Stimulated activated CD8-positive, alpha-beta memory T cell treated with anti-CD3 and anti-CD28 coated beads, Interleukin-7, amount 100 ng/mL, for 24 hours (primary cell): ENCODE measurements around the gene SPG21.
"Not testable (repeated sequence)": the region's sequence is repeated elsewhere in the genome, so short reads cannot be mapped to it uniquely, and the experiment has no call there.

Experiments used
- DNase-seq: peaks from one replicate; pipeline ENCODE4 v3.0.0-alpha.2; 2020; ENCODE audit warnings: low read depth

Gene SPG21, protein sequence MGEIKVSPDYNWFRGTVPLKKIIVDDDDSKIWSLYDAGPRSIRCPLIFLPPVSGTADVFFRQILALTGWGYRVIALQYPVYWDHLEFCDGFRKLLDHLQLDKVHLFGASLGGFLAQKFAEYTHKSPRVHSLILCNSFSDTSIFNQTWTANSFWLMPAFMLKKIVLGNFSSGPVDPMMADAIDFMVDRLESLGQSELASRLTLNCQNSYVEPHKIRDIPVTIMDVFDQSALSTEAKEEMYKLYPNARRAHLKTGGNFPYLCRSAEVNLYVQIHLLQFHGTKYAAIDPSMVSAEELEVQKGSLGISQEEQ

DNA sequence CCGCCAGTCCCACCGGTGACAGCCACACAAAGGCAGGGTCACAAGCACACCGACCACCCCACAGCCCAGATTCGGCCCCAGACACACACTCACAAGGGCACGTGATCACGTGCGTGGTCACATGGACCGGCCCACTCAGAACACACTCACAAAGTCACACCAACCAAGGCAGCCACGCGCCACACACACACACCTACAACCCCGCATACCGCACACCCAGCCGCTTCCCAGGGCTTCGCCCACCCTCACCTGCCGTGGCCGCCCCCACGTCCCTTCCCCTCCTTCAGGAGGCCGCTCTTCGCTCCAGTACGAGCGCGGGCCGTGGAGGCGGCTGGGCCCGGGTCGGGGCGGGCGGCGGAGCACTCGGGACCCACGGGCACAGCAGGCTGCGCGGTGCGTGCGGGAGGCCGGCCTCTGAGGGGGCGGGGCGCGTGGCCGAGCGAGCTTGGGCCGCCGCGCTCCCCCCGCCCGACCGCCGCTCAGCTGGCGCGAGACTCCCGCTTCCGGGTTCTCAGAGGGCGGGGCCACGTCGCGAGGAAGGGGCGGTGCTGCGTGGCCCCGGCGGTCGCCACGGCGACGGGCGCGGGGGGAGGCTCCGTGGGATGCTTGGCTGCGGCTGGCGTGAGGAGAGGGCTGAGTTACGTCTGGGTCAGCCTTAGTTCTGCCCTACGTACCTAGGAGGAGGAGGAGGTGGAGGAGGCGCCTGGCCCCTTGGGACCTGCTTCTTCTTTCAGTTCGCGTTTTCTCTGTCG is at the start of gene SPG21:
TSS of gene SPG21 (minus strand) at position 499 of the 752 bp plus-strand sequence. CDS start 6,345 bp downstream, outside the sequence.
- DNase-seq = peak; percentile 79

DNA sequence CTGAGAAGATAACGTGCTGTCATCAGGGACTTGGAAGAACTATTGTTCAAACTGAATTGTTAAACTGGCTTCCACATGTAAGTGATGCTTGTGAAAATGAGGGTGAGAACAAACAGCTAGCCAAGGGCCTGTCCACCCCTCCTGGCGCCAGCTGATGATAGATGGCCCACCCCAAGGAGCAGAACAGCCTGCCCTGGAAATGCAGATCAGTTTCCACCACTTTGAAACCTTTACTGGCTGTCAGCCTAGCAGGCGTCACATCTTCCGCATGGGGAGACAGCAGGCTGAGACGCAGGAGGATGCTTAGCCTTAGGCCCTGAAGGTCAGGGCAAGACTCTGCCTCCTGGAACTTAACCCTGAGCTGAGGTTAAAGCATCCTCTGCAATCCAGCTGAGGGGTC is 49.1 kb upstream of the SPG21 start:
- no peak for DNase-seq

DNA sequence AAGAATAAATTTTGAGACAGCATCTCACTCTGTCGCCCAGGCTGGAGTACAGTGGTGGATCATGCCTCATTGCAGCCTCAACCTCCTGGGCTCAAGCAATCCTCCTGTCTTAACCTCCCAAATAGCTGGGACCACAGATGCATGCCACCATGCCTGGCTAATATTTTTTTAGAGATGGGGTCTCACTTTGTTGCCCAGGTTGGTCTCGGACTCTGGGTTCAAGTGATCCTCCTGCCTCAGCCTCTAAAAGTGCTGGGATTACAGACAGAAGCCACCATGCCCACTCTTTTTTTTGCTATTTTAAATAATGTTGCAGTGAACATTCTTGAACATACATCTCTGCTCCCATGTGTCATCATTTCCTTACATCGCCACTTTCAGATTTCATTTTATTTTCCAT is 48.7 kb upstream of the SPG21 start:
- DNase-seq = no peak

DNA sequence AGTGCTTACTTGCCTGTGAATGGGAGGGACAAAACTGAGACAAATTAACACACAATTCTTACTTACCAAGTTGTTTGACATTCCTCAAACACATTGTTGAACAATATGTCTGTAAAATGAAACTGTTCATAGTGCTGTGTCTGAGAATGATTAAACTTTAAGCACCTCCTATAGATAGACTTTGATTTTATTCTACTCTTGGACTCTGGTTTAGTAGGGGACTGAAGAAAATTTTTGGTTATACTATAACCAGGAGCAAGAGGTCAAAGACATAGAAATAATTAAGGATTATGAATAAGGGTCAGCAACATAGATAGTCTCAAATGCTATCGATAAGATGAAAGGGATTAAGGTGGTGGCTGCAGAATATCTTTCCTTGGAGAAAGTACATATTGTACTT is 47.6 kb upstream of the SPG21 start:
- DNase-seq = no peak

DNA sequence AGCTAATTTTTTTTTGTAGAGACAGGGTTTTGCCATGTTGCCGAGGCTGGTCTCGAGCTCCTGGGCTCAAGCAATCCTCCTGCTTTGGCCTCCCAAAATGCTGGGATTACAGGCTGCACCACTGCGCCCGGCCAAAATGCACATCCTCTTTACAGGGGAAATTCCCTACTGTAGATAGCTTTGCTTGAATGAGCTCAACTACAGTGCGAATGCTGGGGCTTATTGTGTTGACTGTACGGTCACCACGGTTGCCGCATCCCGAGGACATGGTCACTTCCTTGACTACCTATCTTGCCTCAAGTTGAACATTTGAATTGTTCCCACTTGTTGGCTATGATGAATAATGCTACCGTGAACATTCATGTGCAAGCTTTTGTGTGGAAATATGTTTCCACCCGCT is 45.0 kb upstream of the SPG21 start:
- DNase-seq = no peak

DNA sequence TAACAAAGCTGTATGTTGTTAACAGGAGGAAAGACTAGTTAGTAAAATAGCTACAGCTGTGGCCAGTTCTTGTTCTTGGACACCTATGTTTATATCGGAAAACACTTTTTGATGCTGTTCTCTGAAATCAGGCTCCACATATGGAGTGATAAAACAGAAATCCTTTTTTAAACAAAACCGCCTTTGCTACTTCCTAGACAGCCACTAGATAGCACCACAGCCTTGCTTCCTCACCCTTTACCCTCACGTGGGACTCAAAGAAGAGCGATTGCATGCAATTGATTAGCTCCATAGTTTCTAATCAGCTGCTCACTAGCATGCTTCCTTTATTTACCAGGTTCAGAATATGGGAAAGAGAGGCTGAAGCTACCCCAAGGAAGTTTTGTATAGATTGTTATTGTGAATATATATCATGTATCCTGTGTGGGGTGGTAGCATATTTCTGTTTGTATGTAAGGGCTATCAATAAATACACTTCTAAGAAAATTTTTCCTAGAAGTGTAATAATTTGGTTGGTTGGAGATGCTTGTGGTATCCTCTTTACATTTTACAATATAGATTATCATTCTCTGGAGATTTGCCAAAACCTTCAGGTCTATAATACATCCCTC is 44.0 kb upstream of the SPG21 start:
- no peak for DNase-seq

DNA sequence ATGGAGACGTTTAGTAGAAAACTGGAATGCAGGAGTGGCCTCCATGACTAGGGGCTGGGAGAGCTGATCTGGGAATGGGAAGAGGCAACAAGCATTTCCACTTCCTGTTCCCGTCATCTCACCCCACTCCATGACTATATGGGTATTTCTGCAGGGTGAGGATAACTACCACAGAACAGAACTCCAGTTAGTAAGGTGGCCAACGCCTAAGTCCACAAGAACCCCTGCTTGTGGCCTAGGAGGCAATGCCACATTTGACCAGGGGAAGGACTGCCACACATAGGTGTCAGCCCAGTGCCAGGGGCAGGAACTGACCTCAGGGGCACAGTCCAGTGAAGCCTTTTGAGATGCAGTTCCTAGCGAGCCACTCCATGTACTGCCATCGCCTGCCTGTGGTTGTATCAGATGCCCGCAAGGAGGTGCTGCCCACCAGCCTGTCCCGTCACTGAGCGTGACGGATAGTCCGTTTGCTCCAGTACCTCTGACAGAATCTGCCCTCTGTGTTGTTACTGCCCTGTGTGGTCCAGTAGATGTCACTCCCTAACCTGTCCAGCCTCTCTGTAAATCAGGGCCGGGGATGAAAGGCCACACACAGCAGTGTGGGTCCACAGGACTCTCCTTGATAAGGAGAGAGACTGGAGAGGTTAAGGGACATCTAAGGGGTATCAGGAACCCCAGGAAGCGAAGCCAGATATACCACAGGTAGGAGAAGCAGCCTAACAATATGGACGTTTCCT is 43.3 kb upstream of the SPG21 start:
- DNase-seq = no peak

DNA sequence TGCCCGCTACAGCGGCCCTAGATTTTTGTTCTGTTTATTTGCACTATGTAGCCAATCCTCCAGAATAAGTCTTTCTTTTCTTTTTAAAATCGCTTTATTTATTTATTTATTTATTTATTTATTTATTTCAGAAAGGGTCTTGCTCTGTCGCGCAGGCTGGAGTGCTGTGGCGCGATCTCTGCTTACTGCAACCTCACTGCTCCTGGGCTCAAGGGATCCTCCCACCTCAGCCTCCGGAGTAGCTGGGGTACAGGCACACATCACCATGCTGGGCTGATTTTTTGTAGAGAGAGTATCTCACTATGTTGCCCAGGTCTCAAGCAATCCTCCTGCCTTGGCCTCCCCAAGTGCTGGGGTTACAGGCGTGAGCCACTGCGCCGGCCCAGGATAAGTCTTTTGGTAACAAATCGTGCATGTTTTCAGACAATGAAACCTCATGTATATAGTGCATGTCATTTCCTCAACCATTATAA is 40.1 kb upstream of the SPG21 start:
- no peak for DNase-seq

DNA sequence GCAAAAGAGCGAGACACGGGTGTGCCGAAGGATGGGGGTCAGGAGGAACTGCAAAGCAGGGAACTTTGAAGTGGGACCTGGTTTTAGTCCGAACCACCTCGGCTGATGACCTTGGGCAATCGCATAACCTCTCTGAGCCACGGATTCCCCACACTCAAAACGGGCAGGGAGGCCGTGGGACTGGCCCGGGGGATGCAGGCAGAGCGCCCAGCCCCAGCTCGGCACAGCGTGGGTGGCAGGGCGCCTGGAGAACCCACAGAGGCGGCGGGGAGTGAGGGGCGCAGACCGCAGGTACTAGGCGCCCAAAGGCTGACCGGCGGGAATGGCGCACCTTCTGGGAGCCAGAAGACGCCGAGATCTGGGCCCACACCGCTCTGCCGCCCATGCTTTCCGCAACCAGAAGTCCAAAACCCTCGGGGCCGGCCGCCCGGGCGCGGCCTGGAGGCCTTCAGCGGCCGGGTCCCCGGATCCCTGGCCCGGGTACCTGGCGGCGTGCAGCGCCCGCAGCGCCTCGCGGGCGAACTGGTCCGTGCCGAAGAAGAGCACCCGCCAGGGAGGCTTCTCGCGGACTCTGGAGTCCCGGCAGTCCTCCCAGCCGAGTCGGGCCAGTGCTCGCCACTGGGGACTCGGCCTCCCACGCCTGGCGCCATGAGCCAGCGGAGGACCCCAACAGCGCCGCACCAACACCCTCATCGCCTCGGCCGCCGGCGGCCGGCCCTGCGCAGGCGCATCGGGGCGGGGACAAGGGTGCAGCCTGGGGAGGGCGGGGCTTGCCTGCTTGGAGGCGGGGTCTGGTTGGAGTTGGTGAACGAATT is 39.4 kb upstream of the SPG21 start, which contains the start of gene MTFMT:
TSS of gene MTFMT (minus strand) at position 719 of the 815 bp plus-strand sequence. CDS start at position 693, 26 bp downstream.
- DNase-seq = peak; percentile 93

DNA sequence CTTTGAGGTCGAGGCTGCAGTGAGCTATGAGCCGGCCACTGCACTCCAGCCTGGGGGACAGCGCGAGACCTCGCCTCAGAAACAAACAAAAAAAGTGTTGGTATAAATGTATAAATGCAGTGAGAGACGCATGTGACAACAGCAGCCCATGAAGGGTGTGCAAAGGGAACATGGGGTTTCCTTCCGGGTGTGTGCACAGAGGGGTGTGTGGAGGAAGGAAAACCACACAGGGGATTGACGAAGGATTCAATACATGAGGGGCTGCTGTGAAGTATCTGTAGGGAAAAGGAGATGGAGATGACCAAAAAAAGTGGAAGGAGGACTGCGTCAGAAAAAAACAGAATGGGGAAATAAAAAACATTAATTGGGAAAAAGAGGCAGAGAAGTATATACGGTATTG is 38.6 kb upstream of the SPG21 start:
- no peak for DNase-seq

DNA sequence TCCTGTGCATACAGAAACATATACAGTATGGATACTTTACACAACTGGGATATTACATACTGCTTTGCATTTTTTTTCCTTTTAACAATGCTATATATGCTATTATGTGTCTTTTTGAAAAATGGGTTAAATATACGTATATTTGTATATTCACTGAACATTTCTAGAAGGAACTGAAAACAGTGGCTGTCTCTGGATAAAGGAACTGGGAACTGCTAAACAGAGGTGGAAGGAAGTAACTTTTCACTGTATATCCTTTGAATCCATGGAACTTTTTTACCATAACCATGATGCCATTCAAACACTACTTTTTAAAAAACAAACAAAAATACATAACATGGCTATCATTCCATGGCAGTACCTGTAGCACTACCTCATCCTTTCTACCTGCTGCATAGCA is 37.9 kb upstream of the SPG21 start:
- no peak for DNase-seq

DNA sequence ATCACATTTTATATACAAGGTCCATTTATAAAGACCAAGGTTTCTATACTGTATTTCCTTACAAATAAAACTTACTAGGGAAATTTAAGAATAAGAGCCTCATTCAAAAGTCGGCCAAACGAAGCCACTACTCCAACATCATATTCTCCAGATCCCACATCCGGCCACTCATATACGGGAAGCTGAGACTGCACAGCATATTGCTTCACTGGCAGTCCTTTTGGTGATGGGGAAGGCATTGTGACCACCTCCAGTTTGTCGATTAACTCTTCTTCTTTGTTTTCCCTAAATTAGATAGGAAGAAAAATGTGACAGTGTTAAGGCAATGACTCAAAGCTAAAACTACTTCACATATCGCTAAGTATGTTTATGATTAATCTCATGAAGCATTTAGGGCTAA is 37.0 kb upstream of the SPG21 start:
- no peak for DNase-seq

DNA sequence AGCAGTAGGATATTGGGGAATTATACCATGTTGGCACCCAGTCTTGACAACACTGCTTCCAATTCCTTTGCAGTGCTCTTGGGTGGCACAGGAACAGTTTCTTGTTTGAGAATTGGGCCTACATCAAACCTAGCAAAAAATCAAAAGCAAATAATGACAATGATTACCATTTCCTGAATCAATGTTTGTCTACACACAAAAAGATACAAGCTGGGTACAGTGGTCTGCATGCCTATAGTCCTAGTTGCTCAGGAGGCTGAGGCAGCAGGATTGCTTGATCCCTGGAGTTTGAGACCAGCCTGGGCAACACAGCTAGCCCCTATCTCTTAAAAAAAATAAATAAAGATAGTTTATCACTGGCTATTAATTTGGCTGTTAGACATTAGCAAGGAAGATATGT is 31.8 kb upstream of the SPG21 start:
- DNase-seq = no peak

DNA sequence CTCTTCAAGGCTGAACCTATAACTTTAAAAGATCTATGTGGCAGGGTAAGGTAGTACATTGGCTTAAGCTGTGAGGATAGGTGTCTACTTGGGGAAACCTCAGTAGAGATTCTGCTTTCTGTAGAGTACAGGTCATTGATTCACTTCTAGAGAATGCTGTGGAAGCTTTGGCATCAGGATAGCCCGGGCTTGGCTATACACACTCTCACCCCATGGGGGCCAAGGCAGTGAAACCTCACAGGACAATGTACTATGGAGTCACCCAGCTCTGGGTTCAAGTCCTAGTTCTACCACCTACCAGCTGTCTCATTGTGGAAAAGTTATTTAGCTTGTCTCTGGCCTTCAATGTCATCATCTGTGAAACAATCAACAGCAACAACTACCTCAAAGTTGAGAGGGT is 30.7 kb upstream of the SPG21 start:
- DNase-seq = no peak

DNA sequence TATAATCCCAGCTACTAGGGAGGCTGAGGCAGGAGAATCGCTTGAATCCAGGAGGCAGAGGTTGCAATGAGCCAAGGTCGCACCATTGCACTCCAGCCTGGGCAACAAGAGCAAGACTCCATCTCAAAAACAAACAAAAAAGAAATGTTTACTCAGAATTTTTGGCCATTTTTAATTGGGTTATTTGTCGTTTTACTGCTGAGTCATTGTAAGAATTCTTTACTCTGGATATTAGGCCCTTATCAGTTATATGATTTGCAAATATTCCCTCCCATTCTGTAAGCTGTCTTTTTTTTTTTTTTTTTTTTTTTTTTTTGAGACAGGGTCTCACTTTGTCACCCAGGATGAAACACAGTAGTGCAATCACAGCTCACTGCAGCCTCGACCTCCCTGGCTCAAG is 21.5 kb upstream of the SPG21 start:
- DNase-seq = not testable (repeated sequence)

DNA sequence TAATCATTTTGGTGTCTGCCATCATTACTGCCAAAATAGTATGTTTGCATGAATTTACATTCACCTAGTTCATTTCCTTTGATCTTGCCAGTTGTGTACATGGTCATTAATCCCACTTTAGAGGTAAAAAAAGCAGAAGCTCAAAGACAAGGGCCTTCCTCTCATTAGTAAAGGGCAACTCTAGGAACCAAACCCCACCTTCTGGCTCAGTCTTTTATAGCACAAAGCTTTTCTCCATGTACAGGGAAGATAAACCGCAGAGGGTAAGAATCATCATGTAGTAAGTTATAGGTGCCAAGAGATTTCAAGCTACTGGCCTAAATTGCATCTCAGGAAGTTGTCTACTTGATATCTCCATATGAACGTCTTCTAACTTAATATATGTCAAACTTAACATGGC is 19.3 kb upstream of the SPG21 start:
- no peak for DNase-seq

DNA sequence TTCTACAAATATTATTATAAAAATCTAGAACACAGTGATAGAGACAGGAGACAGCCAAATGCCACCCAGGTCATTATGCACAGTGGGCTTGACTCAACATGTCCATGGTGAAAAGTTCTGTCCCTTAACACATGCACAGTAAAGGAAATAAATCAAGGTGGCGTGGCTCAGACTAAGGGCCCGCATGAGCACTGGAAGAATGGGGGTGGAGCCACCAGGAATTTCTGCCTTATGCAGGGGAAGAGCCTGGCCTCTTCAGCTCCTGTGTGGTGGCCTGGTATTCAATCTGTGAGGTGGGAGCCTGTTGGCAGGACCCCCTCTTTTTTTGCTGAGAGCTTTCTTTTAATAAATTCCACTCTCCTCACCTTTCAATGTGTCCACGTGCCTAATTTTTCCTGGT is 17.2 kb upstream of the SPG21 start:
- no peak for DNase-seq

DNA sequence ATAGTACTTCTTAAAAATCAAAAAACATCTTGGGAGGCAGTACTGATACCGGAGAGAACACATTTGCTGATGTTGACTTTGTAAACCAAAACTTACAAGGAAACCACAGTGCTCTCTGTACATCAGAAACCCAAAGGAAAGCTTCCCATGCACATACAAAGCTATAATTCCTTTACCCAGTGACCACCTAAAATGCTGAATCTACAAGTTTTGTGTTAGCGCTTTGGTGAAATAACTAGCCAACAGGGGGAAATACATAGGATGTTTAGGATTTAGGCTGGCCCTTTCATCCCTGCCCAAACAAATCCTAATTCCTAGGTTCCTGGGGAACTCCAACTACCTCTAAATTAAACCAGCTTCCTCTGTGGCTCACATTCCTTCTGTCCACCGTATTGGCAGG is 15.3 kb upstream of the SPG21 start:
- DNase-seq = no peak

DNA sequence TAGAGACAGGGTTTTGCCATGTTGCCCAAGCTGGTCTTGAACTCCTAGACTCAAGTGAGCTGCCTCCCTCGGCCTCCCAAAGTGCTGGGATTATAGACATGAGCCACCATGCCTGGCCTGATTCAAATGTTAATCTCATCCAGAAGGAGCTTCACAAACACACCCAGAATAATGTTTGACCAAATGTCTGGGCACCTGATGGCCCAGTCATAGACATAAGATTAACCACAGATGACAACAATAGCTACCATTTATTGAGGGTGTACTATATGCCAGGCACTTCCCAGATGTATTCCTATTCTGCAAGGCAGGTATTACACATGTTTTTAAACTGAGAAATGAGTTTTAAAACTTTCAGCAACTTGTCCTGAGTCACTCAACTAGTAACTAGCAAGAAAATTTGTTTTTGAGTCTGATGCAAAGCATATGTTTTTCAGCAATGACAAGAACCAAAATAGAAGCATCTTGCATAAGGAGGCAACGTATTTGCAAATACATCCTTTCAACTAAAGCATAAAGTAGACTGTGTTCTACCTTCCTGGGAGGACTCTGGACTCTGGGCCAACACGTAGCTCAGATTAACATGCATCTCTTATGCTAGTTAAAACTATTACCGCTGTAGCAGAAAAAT is 8.1 kb upstream of the SPG21 start:
- DNase-seq = no peak

DNA sequence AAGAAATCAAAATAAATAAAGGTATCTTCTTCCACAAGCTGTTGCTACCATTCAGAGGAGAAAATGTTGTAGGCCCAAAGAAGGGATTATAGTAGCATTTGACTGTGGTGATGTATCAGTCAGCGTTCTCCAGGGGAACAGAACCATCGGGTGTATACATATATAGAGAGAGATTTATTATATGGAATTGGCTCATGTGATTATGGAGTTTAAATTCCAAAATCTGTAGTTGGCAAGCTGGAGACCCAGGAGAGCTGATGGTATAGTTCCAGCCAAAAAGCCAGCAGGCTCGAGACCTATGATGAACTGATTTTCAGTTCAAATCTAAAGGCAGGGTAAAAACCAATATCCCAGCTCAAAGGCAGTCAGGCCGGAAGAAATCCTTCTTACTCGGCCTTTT is 7.4 kb upstream of the SPG21 start:
- DNase-seq = no peak

DNA sequence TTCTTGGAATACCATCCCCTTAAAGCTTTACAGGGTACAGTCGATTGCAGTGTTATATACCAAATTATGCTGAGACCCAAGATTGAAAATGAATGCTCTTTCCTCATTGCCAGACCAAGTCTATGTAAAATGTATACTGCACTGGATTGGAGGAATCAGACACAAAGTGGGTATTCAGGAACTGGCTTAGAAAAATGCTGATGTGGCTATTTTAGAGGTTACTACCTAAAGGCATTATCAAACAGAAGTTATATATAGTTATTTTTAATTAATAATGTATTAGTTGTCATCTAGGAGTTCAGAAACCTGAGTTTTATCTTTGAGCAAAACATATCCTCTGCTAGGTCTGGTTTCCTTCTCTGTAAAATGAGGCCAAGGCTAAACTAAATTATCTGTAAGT is 3.6 kb upstream of the SPG21 start:
- no peak for DNase-seq
